GM12878 (cell line): Measurements from ENCODE around the gene NR1D2. TPM values are rescaled to one million over a fixed set of nuclear protein-coding genes. Genes with fewer than 3 reads are reported as not detected.

ENCODE experiments used
- ATAC-seq: fragments of 200-7000 bp; cut with Tn5 transposase; 3 replicates; pipeline ENCODE4 v1.9.1; 2020; ENCODE audit warnings: mild to moderate bottlenecking, moderate library complexity
- BruUV-seq: library from RNA; stranded (reverse); fragments of 400-500 nt; replicated peaks from 2 replicates; lab custom pipeline; 2021; lab: Mats Ljungman, UMichigan
- CTCF ChIA-PET: fragments of 300-600 bp; sonication (Branson Sonifier 250); formaldehyde crosslinking; extraction: SDS; loops from one replicate; lab custom pipeline; 2021; ENCODE audit warnings: inconsistent platforms; lab: Yijun Ruan, JAX
- POLR2A ChIA-PET: fragments of 350-600 bp; formaldehyde crosslinking; extraction: SDS; loops from one replicate; lab custom pipeline; 2021; ENCODE audit warnings: inconsistent platforms; lab: Charles Lee
- RAD21 ChIA-PET: fragments of 300-600 bp; sonication (Branson Sonifier 250); formaldehyde crosslinking; loops from one replicate; lab custom pipeline; 2023; ENCODE audit warnings: antibody characterized with exemption; ENCODE audit not compliant: unreplicated experiment; lab: Charles Lee
- SMC1A ChIA-PET: fragments of 300-600 bp; sonication (Branson Sonifier 250); formaldehyde crosslinking; loops from one replicate; lab custom pipeline; 2023; ENCODE audit not compliant: unreplicated experiment, uncharacterized antibody; lab: Charles Lee
- DNase-seq: peaks from one replicate; pipeline ENCODE4 v3.0.0-alpha.2; 2011; ENCODE audit warnings: low read depth, low spot score
- FAIRE-seq: peaks from 3 replicates; lab custom pipeline; 2011; peaks lifted over from hg19 to GRCh38; lab: Jason Lieb, UNC
- H2AFZ ChIP-seq: 2 replicates; pipeline ENCODE4 v1.6.0; 2011; ENCODE audit warnings: low read depth, low read length, control low read depth; ENCODE audit not compliant: control insufficient read depth
- H3K27ac ChIP-seq: 2 replicates; pipeline ENCODE4 v1.5.1; 2011; ENCODE audit warnings: control low read depth; ENCODE audit not compliant: control insufficient read depth, insufficient read depth
- H3K27me3 ChIP-seq, 2 experiments: replicated peaks in 1 of 2; 2 replicates each; pipeline versions ENCODE4 v1.6.0 to v1.6.1; 2011; ENCODE audit warnings: low read length in 1 of 2; ENCODE audit not compliant: control insufficient read depth in 2 of 2, insufficient read depth in 2 of 2
- H3K36me3 ChIP-seq, 2 experiments: 2 replicates each; pipeline ENCODE4 v1.5.1; 2011; ENCODE audit warnings: low read length in 1 of 2; ENCODE audit not compliant: control insufficient read depth in 2 of 2, insufficient read depth in 2 of 2
- H3K4me1 ChIP-seq: 2 replicates; pipeline ENCODE4 v1.6.1; 2011; ENCODE audit warnings: mild to moderate bottlenecking, low read length, moderate library complexity, mixed read lengths; ENCODE audit not compliant: control insufficient read depth, insufficient read depth
- H3K4me2 ChIP-seq: 2 replicates; pipeline ENCODE4 v1.6.0; 2011; ENCODE audit warnings: control low read depth; ENCODE audit not compliant: control insufficient read depth, insufficient read depth
- H3K4me3 ChIP-seq: fragments of 200-600 bp; sonication (generic); 2 replicates; pipeline ENCODE4 v1.5.1; 2016
- H3K79me2 ChIP-seq: 2 replicates; pipeline ENCODE4 v1.6.0; 2011; ENCODE audit warnings: low read length; ENCODE audit not compliant: control insufficient read depth, insufficient read depth
- H3K9ac ChIP-seq: 2 replicates; pipeline ENCODE4 v1.8.0; 2011; ENCODE audit warnings: low read length, control low read depth, mixed read lengths; ENCODE audit not compliant: control insufficient read depth, insufficient read depth
- H3K9me3 ChIP-seq: replicated peaks from 3 replicates; pipeline ENCODE4 v1.5.1; 2011; ENCODE audit warnings: mild to moderate bottlenecking, low read length; ENCODE audit not compliant: control insufficient read depth, insufficient read depth
- H4K20me1 ChIP-seq: 2 replicates; pipeline ENCODE4 v1.6.0; 2011; ENCODE audit not compliant: control insufficient read depth, insufficient read depth
- FOXK2 ChIP-seq: fragments of 450-650 bp; IDR thresholded peaks from 2 replicates; pipeline ENCODE4 v1.6.1; 2017; ENCODE audit warnings: mild to moderate bottlenecking, moderate library complexity
- NR2C2 ChIP-seq: IDR thresholded peaks from 2 replicates; pipeline ENCODE4 v1.6.1; 2011; ENCODE audit warnings: borderline replicate concordance, low read depth; ENCODE audit not compliant: control insufficient read depth, insufficient read length
- POLR2AphosphoS5 ChIP-seq: IDR thresholded peaks from 2 replicates; pipeline ENCODE4 v1.6.1; 2011; ENCODE audit warnings: mild to moderate bottlenecking, low read length, inconsistent platforms
- SMAD5 ChIP-seq: IDR thresholded peaks from 2 replicates; pipeline ENCODE4 v1.6.1; 2016; ENCODE audit warnings: antibody characterized with exemption, low read depth
- YY1 ChIP-seq: IDR thresholded peaks from 2 replicates; pipeline ENCODE4 v1.6.1; 2011; ENCODE audit warnings: low read depth, mild to moderate bottlenecking, low read length
- WGBS: methylation state at CpG from one replicate; pipeline ENCODE4 v1.1.6; 2016; ENCODE audit warnings: low lambda C conversion rate; ENCODE audit not compliant: insufficient replicate concordance, insufficient coverage; ENCODE audit errors: missing lambda C conversion rate; 5-methylcytosine and 5-hydroxymethylcytosine counted together
- in situ Hi-C: fragments of 300-500 bp; cut with MboI; formaldehyde crosslinking; loops from 9 replicates; pipeline ENCODE4 v1.14.3; 2018; ENCODE audit warnings: mixed read lengths
- intact Hi-C: fragments of 100-400 bp; cut with micrococcal nuclease; formaldehyde crosslinking; loops from one replicate; pipeline ENCODE4 v1.14.2; 2022; ENCODE audit not compliant: unreplicated experiment
- polyA plus RNA-seq, 11 experiments: library from polyadenylated mRNA; depleted of rRNA in 4 of 11; unstranded in 6 of 11; stranded (reverse) in 5 of 11; fragments of >200 nt; fragmentation: Nextera tagmentation in 4 of 11; fragmentation: Illumina TruSeq in 1 of 11; extraction: Ambion mirVana in 4 of 11; extraction: Trizol in 1 of 11; gene quantifications; 1 replicate in 1 of 11; 2 replicates in 10 of 11; pipeline versions ENCODE4 v1.2.1 to v1.2.3, GENCODE V29; 2011 to 2016; ENCODE audit warnings: inconsistent platforms in 2 of 11, missing spikeins in 2 of 11, low read depth in 1 of 11
- total RNA-seq, 4 experiments: library from RNA; depleted of rRNA in 3 of 4; stranded (reverse); fragments of >200 nt in 3 of 4; fragmentation: Illumina TruSeq in 1 of 4; extraction: Trizol in 1 of 4; gene quantifications; 2 replicates each; pipeline versions ENCODE4 v1.2.1 to v1.2.3, GENCODE V29; 2013 to 2021
- TF ChIP-seq, protein P1 (sequence below): fragments of 450-650 bp; IDR thresholded peaks from 2 replicates; pipeline ENCODE4 v1.6.1; 2017; ENCODE audit warnings: antibody characterized with exemption, mild to moderate bottlenecking, moderate library complexity

Gene NR1D2
- total and polyA plus RNA-seq, 10 of the 15 experiments (the other 5 are each of a cell fraction or from before 2014, with no cell fraction given) = 0.67 to 5.3 (median 2.6) TPM

DNA sequence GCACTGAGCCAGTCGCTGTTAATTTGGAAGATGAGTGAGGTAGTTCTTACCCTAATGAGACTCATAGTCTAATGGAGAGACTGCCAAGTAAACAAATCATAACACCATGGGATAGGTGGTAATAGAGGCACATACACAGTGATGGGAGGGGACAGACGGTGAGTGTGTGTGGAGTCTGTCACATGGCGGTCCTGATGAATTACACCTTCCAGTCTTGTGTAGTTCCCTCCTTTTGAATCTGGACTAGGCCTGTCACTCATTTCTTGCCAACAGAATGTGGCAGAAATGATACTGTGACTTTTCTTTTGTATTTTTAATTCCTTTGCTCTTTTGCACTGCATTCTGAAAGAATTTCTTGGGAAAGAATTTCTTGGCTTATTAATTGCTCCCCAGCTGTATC, 78.1 kb downstream of the NR1D2 start:
- ChIA-PET CTCF (no interaction called here), SMC1A (interaction anchor here (0.6 kb wide), 1 partner anchor 14 kb away, joined by 3 read pairs; no protein-coding TSS in a partner anchor), POLR2A (no interaction called here), RAD21 (no interaction called here)
- H2AFZ ChIP-seq = no peak overlapping the region
- 44% methylated on average over 3 of the region's 3 CpGs for WGBS
- H3K4me2 ChIP-seq = no peak overlapping the region
- BruUV-seq = no TSS peak
- no peaks in the 10 kb centered on the region for H3K4me1 ChIP-seq
- FAIRE-seq = no peak
- no peak overlapping the region for H3K27ac ChIP-seq
- ATAC-seq = no peak
- H3K79me2 ChIP-seq = no peaks in the 10 kb centered on the region
- in situ Hi-C loops = no loop called here
- H3K4me3 ChIP-seq = no peak overlapping the region
- DNase-seq = no peak
- no peaks in the 10 kb centered on the region for H3K9me3 ChIP-seq
- H3K9ac ChIP-seq = no peak overlapping the region
- TF ChIP-seq FOXK2 (no peak), POLR2AphosphoS5 (no peak), YY1 (no peak), SMAD5 (no peak), NR2C2 (no peak)
- TF ChIP-seq, protein P1, sequence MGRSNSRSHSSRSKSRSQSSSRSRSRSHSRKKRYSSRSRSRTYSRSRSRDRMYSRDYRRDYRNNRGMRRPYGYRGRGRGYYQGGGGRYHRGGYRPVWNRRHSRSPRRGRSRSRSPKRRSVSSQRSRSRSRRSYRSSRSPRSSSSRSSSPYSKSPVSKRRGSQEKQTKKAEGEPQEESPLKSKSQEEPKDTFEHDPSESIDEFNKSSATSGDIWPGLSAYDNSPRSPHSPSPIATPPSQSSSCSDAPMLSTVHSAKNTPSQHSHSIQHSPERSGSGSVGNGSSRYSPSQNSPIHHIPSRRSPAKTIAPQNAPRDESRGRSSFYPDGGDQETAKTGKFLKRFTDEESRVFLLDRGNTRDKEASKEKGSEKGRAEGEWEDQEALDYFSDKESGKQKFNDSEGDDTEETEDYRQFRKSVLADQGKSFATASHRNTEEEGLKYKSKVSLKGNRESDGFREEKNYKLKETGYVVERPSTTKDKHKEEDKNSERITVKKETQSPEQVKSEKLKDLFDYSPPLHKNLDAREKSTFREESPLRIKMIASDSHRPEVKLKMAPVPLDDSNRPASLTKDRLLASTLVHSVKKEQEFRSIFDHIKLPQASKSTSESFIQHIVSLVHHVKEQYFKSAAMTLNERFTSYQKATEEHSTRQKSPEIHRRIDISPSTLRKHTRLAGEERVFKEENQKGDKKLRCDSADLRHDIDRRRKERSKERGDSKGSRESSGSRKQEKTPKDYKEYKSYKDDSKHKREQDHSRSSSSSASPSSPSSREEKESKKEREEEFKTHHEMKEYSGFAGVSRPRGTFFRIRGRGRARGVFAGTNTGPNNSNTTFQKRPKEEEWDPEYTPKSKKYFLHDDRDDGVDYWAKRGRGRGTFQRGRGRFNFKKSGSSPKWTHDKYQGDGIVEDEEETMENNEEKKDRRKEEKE = no peak
- H3K27me3 ChIP-seq = no peaks in the 10 kb centered on the region; a peak in 1 of 4 replicates
- H3K36me3 ChIP-seq = no peaks in the 10 kb centered on the region
- intact Hi-C loops = no loop called here
- H4K20me1 ChIP-seq = no peaks in the 10 kb centered on the region
